SK-N-SH (cell line): ENCODE results near the gene TREML4. TPM values are rescaled to one million over a fixed set of nuclear protein-coding genes. Genes with fewer than 3 reads are reported as not detected.
"Not testable (repeated sequence)": the region's sequence is repeated elsewhere in the genome, so short reads cannot be mapped to it uniquely, and the experiment has no call there.

Experiments used
- CTCF ChIA-PET: fragments of 300-600, 350-600 bp; formaldehyde crosslinking; extraction: SDS; loops from one replicate; lab custom pipeline; 2021; lab: Yijun Ruan, JAX
- POLR2A ChIA-PET: fragments of 350-600 bp; sonication (Branson Sonifier 250); formaldehyde crosslinking; extraction: SDS; loops from one replicate; lab custom pipeline; 2020; ENCODE audit warnings: antibody characterized with exemption, inconsistent platforms; lab: Yijun Ruan, JAX
- DNase-seq: peaks from one replicate; pipeline ENCODE4 v3.0.0; 2012
- H2AFZ ChIP-seq: fragments of 200-600 bp; sonication (generic); 2 replicates; pipeline ENCODE4 v1.8.1; 2016; ENCODE audit warnings: antibody characterized with exemption, mild to moderate bottlenecking, low read depth
- H3F3A ChIP-seq: fragments of 200-600 bp; sonication (generic); replicated peaks from 2 replicates; pipeline ENCODE3; 2016; ENCODE audit warnings: antibody characterized with exemption, mild to moderate bottlenecking; ENCODE audit not compliant: insufficient read depth
- H3K27ac ChIP-seq, 2 experiments: fragments of 200-500 bp in 1 of 2; fragments of 200-600 bp in 1 of 2; sonication (Bioruptor generic) in 1 of 2; sonication (generic), shearing (Covaris generic) in 1 of 2; 2 replicates each; pipeline versions ENCODE4 v1.5.1 to v1.6.1; 2014 to 2016; ENCODE audit warnings: low read depth in 2 of 2, inconsistent platforms in 1 of 2, low read length in 1 of 2, mild to moderate bottlenecking in 1 of 2, mixed read lengths in 1 of 2
- H3K27me3 ChIP-seq: fragments of 200-600 bp; sonication (generic), shearing (Covaris generic); 2 replicates; pipeline ENCODE4 v1.6.1; 2016; ENCODE audit warnings: mixed run types; ENCODE audit not compliant: insufficient read depth
- H3K36me3 ChIP-seq, 2 experiments: fragments of 200-500 bp in 1 of 2; fragments of 200-600 bp in 1 of 2; sonication (Bioruptor generic) in 1 of 2; sonication (generic) in 1 of 2; replicated peaks in 1 of 2; 2 replicates each; pipeline versions ENCODE3 to v1.5.1; 2014 to 2016; ENCODE audit warnings: low read length in 1 of 2, mild to moderate bottlenecking in 1 of 2; ENCODE audit not compliant: insufficient read depth in 2 of 2, control insufficient read depth in 1 of 2
- H3K4me1 ChIP-seq, 2 experiments: fragments of 200-500 bp in 1 of 2; fragments of 200-600 bp in 1 of 2; sonication (Bioruptor generic) in 1 of 2; sonication (generic), shearing (Covaris generic) in 1 of 2; 2 replicates each; pipeline versions ENCODE4 v1.5.1 to v1.6.1; 2014 to 2016; ENCODE audit warnings: low read depth in 1 of 2, low read length in 1 of 2, mixed run types in 1 of 2; ENCODE audit not compliant: insufficient read depth in 2 of 2, control insufficient read depth in 1 of 2
- H3K4me2 ChIP-seq: fragments of 200-600 bp; sonication (generic), shearing (Covaris generic); 2 replicates; pipeline ENCODE4 v1.6.1; 2017; ENCODE audit warnings: mixed run types
- H3K4me3 ChIP-seq, 2 experiments: fragments of 200-500 bp in 1 of 2; fragments of 200-600 bp in 1 of 2; sonication (Bioruptor generic) in 1 of 2; sonication (generic), shearing (Covaris generic) in 1 of 2; 2 replicates each; pipeline versions ENCODE4 v1.5.1 to v1.8.1; 2014 to 2016; ENCODE audit warnings: low read depth in 2 of 2, inconsistent platforms in 1 of 2, low read length in 1 of 2, mild to moderate bottlenecking in 1 of 2, mixed read lengths in 1 of 2, moderate library complexity in 1 of 2
- H3K79me2 ChIP-seq: fragments of 200-600 bp; sonication (generic); 2 replicates; pipeline ENCODE4 v1.8.1; 2017; ENCODE audit warnings: mild to moderate bottlenecking; ENCODE audit not compliant: insufficient read depth
- H3K9ac ChIP-seq: fragments of 200-600 bp; sonication (generic); 2 replicates; pipeline ENCODE4 v1.6.1; 2017; ENCODE audit warnings: mixed run types
- H3K9me2 ChIP-seq: fragments of 200-600 bp; sonication (generic); 2 replicates; pipeline ENCODE4 v1.6.1; 2017; ENCODE audit warnings: mixed run types
- H3K9me3 ChIP-seq: fragments of 200-600 bp; sonication (generic); 2 replicates; pipeline ENCODE4 v1.6.1; 2017; ENCODE audit warnings: mixed run types, mild to moderate bottlenecking, moderate library complexity
- H4K20me1 ChIP-seq: fragments of 200-600 bp; sonication (generic); 2 replicates; pipeline ENCODE4 v1.6.1; 2017; ENCODE audit warnings: mild to moderate bottlenecking, mixed run types; ENCODE audit not compliant: insufficient read depth
- EZH2phosphoT487 ChIP-seq: fragments of 200-600 bp; sonication (generic); IDR thresholded peaks from 2 replicates; pipeline ENCODE4 v1.6.1; 2017; ENCODE audit warnings: low read depth, mixed run types, mild to moderate bottlenecking, antibody characterized with exemption, moderate library complexity, borderline replicate concordance
- FOSL2 ChIP-seq: IDR thresholded peaks from 2 replicates; pipeline ENCODE4 v1.4.0; 2012; ENCODE audit warnings: low read depth, mild to moderate bottlenecking, moderate library complexity, borderline replicate concordance
- FOXM1 ChIP-seq: IDR thresholded peaks from 2 replicates; pipeline ENCODE4 v1.4.0; 2012; ENCODE audit warnings: low read depth, mild to moderate bottlenecking
- JUND ChIP-seq: IDR thresholded peaks from 2 replicates; pipeline ENCODE4 v1.4.0; 2012
- MEF2A ChIP-seq: IDR thresholded peaks from 2 replicates; pipeline ENCODE4 v1.4.0; 2012; ENCODE audit warnings: low read depth, borderline replicate concordance
- NRF1 ChIP-seq: IDR thresholded peaks from 2 replicates; pipeline ENCODE4 v1.6.1; 2012; ENCODE audit warnings: low read depth, mild to moderate bottlenecking, low read length
- RFX5 ChIP-seq: IDR thresholded peaks from 2 replicates; pipeline ENCODE4 v1.6.1; 2012; ENCODE audit warnings: mild to moderate bottlenecking, improper control_type of control experiment, low read length
- SIN3A ChIP-seq: IDR thresholded peaks from 2 replicates; pipeline ENCODE4 v1.6.1; 2012; ENCODE audit warnings: low read depth, mild to moderate bottlenecking, low read length, moderate library complexity, borderline replicate concordance
- SMC3 ChIP-seq: IDR thresholded peaks from 2 replicates; pipeline ENCODE4 v1.6.1; 2012; ENCODE audit warnings: low read depth, low read length, improper control_type of control experiment
- TAF1 ChIP-seq: IDR thresholded peaks from 2 replicates; pipeline ENCODE4 v1.6.1; 2012; ENCODE audit warnings: low read depth, mild to moderate bottlenecking, low read length, moderate library complexity, borderline replicate concordance
- TCF12 ChIP-seq: IDR thresholded peaks from 2 replicates; pipeline ENCODE4 v1.4.0; 2012
- YY1 ChIP-seq: IDR thresholded peaks from 2 replicates; pipeline ENCODE4 v1.4.0; 2012; ENCODE audit warnings: low read depth, mild to moderate bottlenecking
- WGBS: methylation state at CpG from one replicate; pipeline ENCODE4 v1.1.6; 2017; ENCODE audit warnings: low lambda C conversion rate; 5-methylcytosine and 5-hydroxymethylcytosine counted together
- polyA plus RNA-seq, 3 experiments: library from polyadenylated mRNA; depleted of rRNA; stranded (reverse); fragments of >200 nt; gene quantifications; 2 replicates each; pipeline ENCODE4 v1.2.3, GENCODE V29; 2012
- TF ChIP-seq, protein P1 (sequence below): fragments of 200-600 bp; sonication (generic); IDR thresholded peaks from 2 replicates; pipeline ENCODE4 v1.6.1; 2017; ENCODE audit warnings: antibody characterized with exemption, mild to moderate bottlenecking, moderate library complexity

Gene TREML4
- polyA plus RNA-seq, 1 of the 3 experiments (the other 2 are of a cell fraction), result not detected

DNA sequence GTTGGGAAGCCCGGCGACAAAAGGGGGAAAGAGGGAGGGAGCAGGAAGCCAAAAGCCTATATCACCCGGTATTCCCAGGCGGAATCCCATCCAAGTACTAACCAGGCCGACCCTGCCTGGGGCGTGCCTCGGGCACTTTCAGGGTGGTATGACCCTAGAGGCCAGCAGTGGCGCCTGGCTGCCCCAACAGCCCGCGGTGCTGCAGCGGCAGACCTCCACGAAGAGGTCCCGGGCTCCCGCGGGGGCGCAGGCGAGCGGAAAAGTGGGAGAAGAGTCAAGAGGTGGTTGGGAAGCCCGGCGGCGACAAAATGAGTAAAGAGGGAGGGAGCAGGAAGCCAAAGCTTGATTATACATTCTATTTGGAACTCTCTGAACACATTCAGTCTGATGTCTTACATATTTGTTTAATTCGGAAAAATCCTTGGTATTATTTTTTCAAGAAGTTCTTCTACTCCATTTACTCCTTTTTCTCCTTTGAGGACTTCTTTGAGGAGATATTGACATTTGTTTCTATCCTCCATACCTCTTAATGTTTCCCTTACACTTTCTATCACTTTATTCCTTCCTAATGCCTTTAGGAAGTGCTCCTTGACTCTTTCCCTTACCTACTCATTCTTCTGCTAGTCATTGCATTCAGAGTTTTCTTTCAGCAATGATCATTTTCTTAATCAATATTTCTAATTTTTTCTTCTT lies 11.5 kb downstream of the TREML4 start:
- Histone ChIP-seq H3K9me2 (no peaks in the 10 kb centered on the region), H4K20me1 (no peaks in the 10 kb centered on the region), H3K36me3 (no peaks in the 10 kb centered on the region), H3K9ac (no peak overlapping the region), H3K9me3 (no peaks in the 10 kb centered on the region), H3K4me3 (no peak overlapping the region), H2AFZ (no peak overlapping the region), H3K4me1 (no peaks in the 10 kb centered on the region; a peak in 1 of 4 replicates), H3K27me3 (peaks cover 10% of the 10 kb centered on the region; the same call in 1 of the 2 replicates), H3F3A (no peaks in the 10 kb centered on the region), H3K4me2 (no peak overlapping the region), H3K79me2 (no peaks in the 10 kb centered on the region), H3K27ac (no peak overlapping the region)
- ChIA-PET POLR2A (no interaction called here), CTCF (no interaction called here)
- DNase-seq, result no peak
- TF ChIP-seq NRF1 (no peak), YY1 (no peak), FOSL2 (no peak), EZH2phosphoT487 (no peak), TAF1 (no peak), RFX5 (no peak), FOXM1 (no peak), MEF2A (no peak), JUND (no peak), SMC3 (no peak), SIN3A (no peak), TCF12 (no peak)
- TF ChIP-seq, protein P1, sequence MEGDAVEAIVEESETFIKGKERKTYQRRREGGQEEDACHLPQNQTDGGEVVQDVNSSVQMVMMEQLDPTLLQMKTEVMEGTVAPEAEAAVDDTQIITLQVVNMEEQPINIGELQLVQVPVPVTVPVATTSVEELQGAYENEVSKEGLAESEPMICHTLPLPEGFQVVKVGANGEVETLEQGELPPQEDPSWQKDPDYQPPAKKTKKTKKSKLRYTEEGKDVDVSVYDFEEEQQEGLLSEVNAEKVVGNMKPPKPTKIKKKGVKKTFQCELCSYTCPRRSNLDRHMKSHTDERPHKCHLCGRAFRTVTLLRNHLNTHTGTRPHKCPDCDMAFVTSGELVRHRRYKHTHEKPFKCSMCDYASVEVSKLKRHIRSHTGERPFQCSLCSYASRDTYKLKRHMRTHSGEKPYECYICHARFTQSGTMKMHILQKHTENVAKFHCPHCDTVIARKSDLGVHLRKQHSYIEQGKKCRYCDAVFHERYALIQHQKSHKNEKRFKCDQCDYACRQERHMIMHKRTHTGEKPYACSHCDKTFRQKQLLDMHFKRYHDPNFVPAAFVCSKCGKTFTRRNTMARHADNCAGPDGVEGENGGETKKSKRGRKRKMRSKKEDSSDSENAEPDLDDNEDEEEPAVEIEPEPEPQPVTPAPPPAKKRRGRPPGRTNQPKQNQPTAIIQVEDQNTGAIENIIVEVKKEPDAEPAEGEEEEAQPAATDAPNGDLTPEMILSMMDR, result no peak
- 8% methylated on average over 22 of the region's 22 CpGs for WGBS

DNA sequence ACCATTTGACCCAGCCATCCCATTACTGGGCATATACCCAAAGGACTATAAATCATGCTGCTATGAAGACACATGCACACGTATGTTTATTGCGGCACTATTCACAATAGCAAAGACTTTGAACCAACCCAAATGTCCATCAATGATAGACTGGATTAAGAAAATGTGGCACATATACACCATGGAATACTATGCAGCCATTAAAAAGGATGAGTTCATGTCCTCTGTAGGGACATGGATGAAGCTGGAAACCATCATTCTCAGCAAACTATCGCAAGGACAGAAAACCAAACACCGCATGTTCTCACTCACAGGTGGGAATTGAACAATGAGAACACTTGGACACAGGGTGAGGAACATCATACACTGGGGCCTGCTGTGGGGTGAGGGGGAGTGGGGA lies 18.4 kb downstream of the TREML4 start:
- H3K4me3 ChIP-seq, H3K36me3 ChIP-seq, H2AFZ ChIP-seq, POLR2A ChIA-PET, H4K20me1 ChIP-seq, H3K9me2 ChIP-seq, H3K4me1 ChIP-seq, H3K9ac ChIP-seq, DNase-seq, H3K4me2 ChIP-seq, H3K9me3 ChIP-seq, H3K27me3 ChIP-seq, H3K27ac ChIP-seq, CTCF ChIA-PET, H3F3A ChIP-seq, H3K79me2 ChIP-seq: not testable (repeated sequence)
- WGBS, result 21% methylated on average over 4 of the region's 4 CpGs
